ENCODE results near the gene ARHGAP15. TPM values are rescaled to one million over a fixed set of nuclear protein-coding genes. Genes with fewer than 3 reads are reported as not detected.
A peak's percentile ranks its signal among the peaks of the same experiment; 100 is the strongest.

Gene ARHGAP15
- total RNA-seq, 2 donors from 2014 or later: 11.0 to 11.8 TPM

GRCh38 chr2:143205106-143205764, 76.0 kb downstream of the ARHGAP15 start:
- ATAC-seq (ENCODE audit: insufficient number of reproducible peaks, low FRiP score, low read depth): peak; percentile 33
- no peak for DNase-seq (ENCODE audit: low spot score)
- Histone ChIP-seq H3K36me3 (no peaks in the 10 kb centered on the region), H3K27ac (no peak overlapping the region), H3K27me3 (replicated peaks; ENCODE audit: insufficient read depth) (no peaks in the 10 kb centered on the region), H3K9me3 (peaks cover 4% of the 10 kb centered on the region), H3K4me1 (ENCODE audit: control insufficient read depth in 1 of 2, low read depth in 2 of 2) (peaks cover 0 to 10% of the 10 kb centered on the region in 2 donors), H3K4me3 (no peak overlapping the region)
- TF ChIP-seq CTCF (IDR thresholded peaks at IDR 0.05): no peak

- DNase-seq (ENCODE audit: low spot score): no peak
- Histone ChIP-seq H3K36me3 (no peaks in the 10 kb centered on the region), H3K9me3 (no peaks in the 10 kb centered on the region), H3K27ac (no peak overlapping the region), H3K4me3 (no peak overlapping the region), H3K4me1 (ENCODE audit: control insufficient read depth in 1 of 2, low read depth in 2 of 2) (peaks cover 0 to 18% of the 10 kb centered on the region in 2 donors), H3K27me3 (replicated peaks; ENCODE audit: insufficient read depth) (no peaks in the 10 kb centered on the region)
- TF ChIP-seq CTCF (IDR thresholded peaks at IDR 0.05): no peak
- ATAC-seq (ENCODE audit: insufficient number of reproducible peaks, low FRiP score, low read depth): no peak
Observed at GRCh38 chr2:143209570-143210445, 80.6 kb downstream of the ARHGAP15 start.

GRCh38 chr2:143210446-143210819, 81.2 kb downstream of the ARHGAP15 start:
- H3K27ac ChIP-seq: no peak overlapping the region
- ATAC-seq (ENCODE audit: insufficient number of reproducible peaks, low FRiP score, low read depth): no peak

GRCh38 chr2:143217512-143218115, 88.4 kb downstream of the ARHGAP15 start:
- Histone ChIP-seq H3K27me3 (replicated peaks; ENCODE audit: insufficient read depth) (no peaks in the 10 kb centered on the region), H3K36me3 (no peaks in the 10 kb centered on the region), H3K27ac (no peak overlapping the region), H3K9me3 (no peaks in the 10 kb centered on the region), H3K4me3 (no peak overlapping the region), H3K4me1 (ENCODE audit: control insufficient read depth in 1 of 2, low read depth in 2 of 2) (no peaks in the 10 kb centered on the region)
- no peak for TF ChIP-seq CTCF (IDR thresholded peaks at IDR 0.05)
- DNase-seq (ENCODE audit: low spot score): no peak
- no peak for ATAC-seq (ENCODE audit: insufficient number of reproducible peaks, low FRiP score, low read depth)

More at GRCh38 chr2:143210446-143210819, 81.2 kb downstream of the ARHGAP15 start:
- Histone ChIP-seq H3K36me3 (no peaks in the 10 kb centered on the region), H3K4me3 (no peak overlapping the region), H3K27me3 (replicated peaks; ENCODE audit: insufficient read depth) (no peaks in the 10 kb centered on the region), H3K9me3 (no peaks in the 10 kb centered on the region), H3K4me1 (ENCODE audit: control insufficient read depth in 1 of 2, low read depth in 2 of 2) (peaks cover 0 to 18% of the 10 kb centered on the region in 2 donors)
- TF ChIP-seq CTCF (IDR thresholded peaks at IDR 0.05): no peak
- no peak for DNase-seq (ENCODE audit: low spot score)

- no peaks in the 10 kb centered on the region for H3K9me3 ChIP-seq
- H3K27ac ChIP-seq: no peak overlapping the region
- ATAC-seq (ENCODE audit: insufficient number of reproducible peaks, low FRiP score, low read depth) (no peak), DNase-seq (ENCODE audit: low spot score) (no peak)
- H3K36me3 ChIP-seq: no peaks in the 10 kb centered on the region
- H3K4me3 ChIP-seq: no peak overlapping the region
- TF ChIP-seq CTCF (IDR thresholded peaks at IDR 0.05): no peak
- H3K4me1 ChIP-seq (ENCODE audit: control insufficient read depth in 1 of 2, low read depth in 2 of 2): no peaks in the 10 kb centered on the region
- H3K27me3 ChIP-seq (replicated peaks; ENCODE audit: insufficient read depth): no peaks in the 10 kb centered on the region
Observed at GRCh38 chr2:143218621-143219020, 89.4 kb downstream of the ARHGAP15 start.

Measured in thoracic aorta (tissue), 2 donors.